Activated CD4-positive, alpha-beta T cell treated with anti-CD3 and anti-CD28 coated beads, Interleukin-2, Interleukin-6, amounts not matched to agents 100 ng/mL and 50 ng/mL, durations not matched to agents 16 hours and 8 hours (primary cell): ENCODE data around the gene ELMOD3.
"Not testable (repeated sequence)": the region's sequence is repeated elsewhere in the genome, so short reads cannot be mapped to it uniquely, and the experiment has no call there.

ENCODE experiments used
- DNase-seq: peaks from one replicate; pipeline ENCODE4 v3.0.0-alpha.2; 2020

Gene ELMOD3

GRCh38 chr2:85354286-85355072 lies at the start of gene ELMOD3, which contains the start of gene RETSAT:
Gene ELMOD3, plus strand, starts transcription at chr2:85354769. Its CDS starts 2,430 bp downstream, at chr2:85357199.
Gene RETSAT, minus strand, starts transcription at chr2:85354528. Its CDS starts 21 bp downstream, at chr2:85354507.
- peak; percentile 99 for DNase-seq

DNA sequence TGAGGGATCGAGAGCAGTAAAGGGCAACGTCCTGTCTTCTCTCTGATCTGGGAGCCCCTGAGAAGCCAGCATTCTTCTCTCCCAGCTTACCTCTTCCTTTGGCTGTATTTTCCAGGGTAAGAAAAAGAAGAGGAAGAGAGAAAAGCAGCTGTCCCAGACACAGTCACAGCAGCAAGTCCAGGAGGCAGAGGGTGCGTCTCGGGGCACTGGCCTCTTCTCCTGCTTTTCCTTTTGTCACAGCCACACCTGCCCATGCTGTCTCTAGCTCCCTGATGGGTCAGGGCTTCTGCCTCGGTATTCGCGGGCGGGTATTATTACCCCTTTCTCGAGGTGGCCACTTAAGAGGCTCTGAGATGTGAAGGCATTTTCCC lies 47.1 kb upstream of the ELMOD3 start:
- no peak for DNase-seq

DNA sequence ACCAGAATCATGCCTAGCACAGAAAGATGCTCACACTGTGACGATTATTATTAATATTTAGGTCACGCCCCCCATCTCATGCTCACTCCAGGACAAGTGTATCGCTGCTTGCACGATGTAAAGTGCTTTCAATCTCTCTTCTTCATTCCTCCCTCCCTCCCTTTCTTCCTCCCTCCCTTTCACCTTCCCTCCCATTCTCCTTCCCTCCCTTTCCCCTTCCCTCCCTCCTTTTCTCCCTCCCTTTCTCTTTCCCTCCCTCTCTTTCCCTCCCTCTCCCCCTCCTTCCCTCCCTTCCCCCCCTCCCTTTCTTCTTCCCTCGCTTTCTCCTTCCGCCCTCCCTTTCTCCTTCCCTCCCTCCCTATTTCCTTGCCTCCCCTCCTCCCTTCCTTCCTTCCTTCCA lies 46.4 kb upstream of the ELMOD3 start:
- DNase-seq, result no peak

DNA sequence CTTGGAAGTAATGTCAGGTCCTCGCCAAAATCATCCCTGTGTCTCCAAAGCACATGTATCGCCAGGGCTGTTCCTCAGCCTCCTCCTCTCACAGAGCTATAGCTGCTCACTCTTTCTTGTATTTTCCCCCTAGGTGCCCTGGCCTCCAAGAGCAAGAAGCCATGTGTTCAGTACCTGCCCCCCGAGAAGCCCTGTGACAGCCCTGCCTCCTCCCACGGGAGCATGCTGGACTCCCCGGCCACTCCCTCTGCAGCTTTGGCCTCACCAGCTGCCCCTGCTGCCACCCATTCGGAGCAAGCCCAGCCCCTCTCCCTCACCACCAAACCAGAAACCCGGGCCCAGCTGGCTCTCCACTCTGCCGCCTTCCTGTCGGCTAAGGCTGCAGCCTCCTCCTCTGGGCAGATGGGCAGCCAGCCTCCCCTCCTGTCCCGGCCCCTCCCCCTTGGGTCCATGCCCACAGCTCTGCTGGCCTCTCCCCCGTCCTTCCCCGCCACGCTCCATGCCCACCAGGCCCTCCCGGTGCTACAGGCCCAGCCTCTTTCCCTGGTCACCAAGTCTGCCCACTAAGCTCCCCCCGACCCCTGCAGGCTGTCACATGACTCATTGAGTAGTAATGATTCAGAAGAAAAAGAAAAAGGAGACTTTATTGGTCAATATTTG lies 45.5 kb upstream of the ELMOD3 start:
- no peak for DNase-seq

- DNase-seq, result no peak
Measured at GRCh38 chr2:85309699-85310321, 44.8 kb upstream of the ELMOD3 start.

DNA sequence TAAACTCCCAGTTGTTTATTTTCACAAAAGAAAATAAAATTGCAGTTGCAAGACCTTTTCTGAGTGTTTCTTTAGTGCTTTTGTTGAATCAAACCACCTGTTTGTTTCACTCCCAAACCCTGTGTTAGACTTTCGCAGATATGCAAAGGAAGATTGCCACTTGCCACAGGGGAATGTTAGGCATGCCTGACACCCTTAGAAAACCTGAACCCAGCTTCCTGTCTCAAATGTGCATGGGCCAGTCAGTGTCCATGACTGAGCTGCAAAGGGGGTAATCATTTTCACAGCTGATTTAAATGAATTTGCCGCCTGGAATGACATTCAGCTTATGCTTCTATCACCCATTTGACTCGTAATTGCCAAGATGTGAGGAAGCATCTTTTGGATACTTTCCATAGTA lies 44.2 kb upstream of the ELMOD3 start:
- DNase-seq, result no peak

GRCh38 chr2:85312404-85312803 lies 42.2 kb upstream of the ELMOD3 start:
- DNase-seq, result no peak

- DNase-seq, result no peak
Measured at GRCh38 chr2:85314884-85315242, 39.7 kb upstream of the ELMOD3 start.

DNA sequence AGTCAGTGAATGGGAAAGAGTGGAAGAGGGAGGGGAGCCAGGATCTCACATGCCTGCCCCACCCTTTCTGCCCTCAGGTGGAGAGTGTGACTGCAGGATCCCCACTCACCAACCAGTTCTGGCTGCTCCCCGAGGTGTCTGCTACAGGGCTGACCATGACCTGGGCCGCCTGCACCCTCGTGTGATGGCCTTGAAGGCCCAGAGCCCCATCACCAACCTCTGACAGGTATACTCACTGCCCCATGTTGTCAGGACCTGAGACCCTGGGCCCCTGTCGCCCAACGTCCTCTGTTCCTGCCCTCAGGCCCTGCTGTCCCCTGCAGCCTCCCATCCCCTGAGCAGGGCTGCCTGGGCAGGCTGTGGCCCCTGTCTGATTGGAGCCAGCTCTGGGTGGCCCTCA lies 38.6 kb upstream of the ELMOD3 start:
- DNase-seq, result not testable (repeated sequence)

GRCh38 chr2:85318222-85319074 lies 36.1 kb upstream of the ELMOD3 start:
- peak; percentile 48 for DNase-seq

GRCh38 chr2:85319796-85320195 lies 34.8 kb upstream of the ELMOD3 start:
- DNase-seq, result no peak

DNA sequence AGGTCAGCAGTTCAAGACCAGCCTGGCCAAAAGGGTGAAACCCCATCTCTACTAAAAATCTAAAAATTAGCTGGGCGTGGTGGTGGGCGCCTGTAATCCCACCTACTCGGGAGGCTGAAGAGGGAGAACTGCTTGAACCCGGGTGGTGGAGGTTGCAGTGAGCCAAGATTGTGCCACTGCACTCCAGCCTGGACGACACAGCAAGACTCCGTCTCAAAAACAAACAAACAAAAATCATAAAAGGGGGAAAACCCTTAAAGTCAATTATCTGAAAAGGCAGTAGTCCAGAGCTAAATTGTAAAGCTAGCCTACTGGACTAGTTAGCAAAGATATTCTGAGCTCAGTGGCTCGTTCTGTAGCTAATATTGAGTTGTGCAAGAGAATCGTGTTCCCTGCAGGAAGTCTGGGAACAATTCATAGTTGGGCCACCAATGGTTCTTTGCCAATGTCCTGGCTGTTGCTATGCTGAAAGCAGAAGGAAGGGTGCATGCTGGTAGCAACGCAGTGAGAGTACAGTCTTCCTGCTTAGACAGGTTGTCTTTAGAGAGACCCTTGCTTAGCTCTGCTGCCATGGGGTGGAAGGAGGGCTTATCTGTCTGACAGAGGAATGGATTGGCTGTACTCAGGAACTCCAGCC lies 31.1 kb upstream of the ELMOD3 start:
- no peak for DNase-seq

DNA sequence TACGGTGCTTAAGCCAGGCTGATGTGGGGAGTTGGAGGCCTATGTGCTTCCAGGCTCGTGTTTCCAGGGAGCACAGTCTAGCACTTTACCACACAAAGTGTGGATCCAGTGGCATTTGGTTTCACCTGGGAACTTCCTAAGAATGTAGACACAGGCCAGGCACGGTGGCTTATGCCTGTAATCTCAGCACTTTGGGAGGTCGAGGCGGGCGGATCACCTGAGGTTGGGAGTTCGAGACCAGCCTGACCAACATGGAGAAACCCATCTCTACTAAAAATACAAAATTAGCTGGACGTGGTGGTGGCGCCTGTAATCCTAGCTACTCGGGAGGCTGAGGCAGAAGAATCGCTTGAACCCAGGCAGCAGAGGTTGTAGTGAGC lies 30.6 kb upstream of the ELMOD3 start:
- DNase-seq, result not testable (repeated sequence)

DNA sequence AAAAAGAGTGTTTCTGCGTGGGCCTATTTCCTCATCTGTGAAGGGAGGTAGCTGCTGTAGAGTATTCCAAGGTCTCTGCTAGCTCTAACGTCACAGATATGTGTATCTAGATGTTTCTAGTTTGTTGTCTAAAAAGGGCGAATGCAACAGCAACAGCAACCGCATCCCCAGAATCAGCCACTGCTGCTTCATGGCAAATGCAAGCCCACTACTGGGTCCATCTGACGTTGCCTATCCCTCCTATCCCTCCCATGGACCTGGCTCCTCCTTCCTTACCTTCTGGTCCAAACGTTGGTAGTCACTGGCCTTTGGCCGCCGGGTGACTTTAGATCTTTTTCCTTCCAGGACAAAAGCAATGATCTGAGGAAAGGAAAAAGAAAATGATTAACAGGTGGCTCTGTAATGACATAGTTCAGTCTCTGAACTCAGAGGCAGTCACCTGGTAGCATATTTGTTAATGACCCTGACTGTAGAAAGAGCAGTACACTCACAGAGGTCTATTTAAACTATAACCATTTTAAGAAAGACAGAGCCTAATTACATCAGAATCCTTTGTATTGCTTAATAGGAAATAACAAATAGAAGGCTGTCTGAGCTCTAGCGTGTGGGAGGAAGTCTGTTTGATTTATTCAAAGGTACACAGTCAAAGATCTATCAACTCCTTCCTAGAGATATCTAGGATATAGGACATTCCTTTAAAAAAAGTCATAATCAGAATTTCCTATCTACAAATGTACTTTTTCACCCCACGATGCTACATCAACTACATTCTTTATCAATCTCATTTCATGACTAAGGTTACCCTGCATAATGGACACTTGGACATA lies 29.7 kb upstream of the ELMOD3 start:
- no peak for DNase-seq

- no peak for DNase-seq
Measured at GRCh38 chr2:85325466-85325811, 29.1 kb upstream of the ELMOD3 start.

DNA sequence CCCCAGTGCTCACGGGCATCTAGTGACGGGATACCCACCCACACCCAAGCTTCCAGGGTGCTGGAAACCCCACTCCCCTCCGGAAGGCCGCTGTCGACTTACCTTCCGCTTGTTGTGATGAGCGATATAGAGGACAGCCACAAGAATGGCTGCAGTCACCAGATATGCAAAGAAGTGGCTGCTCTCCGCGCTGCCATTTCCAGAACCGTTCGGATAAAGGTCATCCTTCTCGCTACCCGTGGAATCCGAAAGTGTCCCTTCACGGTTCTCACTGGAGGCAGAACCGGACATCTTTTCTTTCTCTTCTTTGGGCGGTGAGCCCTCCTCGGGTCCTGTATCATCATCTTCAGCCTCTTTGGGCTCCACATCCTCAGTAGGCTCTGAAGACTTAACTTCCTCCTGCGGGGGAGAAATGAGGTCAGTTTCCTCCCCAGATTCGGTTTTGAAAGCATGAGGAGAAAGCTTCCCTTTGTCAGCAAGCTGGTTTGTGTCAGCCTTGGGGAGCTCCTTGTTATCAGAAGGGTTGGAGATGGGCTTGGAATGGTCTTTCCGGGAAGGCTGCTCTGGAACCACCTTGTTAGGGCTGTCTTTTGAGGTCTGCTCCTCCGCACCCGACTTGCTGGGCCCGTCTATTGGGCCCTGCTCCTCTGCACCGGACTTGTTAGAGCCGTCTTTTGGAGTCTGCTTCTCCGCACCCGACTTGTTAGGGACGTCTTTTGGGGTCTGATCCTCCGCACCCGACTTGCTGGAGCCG lies 28.0 kb upstream of the ELMOD3 start:
- DNase-seq, result peak; percentile 83

- peak; percentile 69 for DNase-seq
Measured at GRCh38 chr2:85327160-85327821, 27.3 kb upstream of the ELMOD3 start.

GRCh38 chr2:85327822-85328617 lies 26.5 kb upstream of the ELMOD3 start, which contains the start of gene TGOLN2:
Gene TGOLN2, minus strand, starts transcription at chr2:85327989. Its CDS starts 27 bp downstream, at chr2:85327962.
- peak; percentile 95 for DNase-seq

GRCh38 chr2:85329181-85329651 lies 25.4 kb upstream of the ELMOD3 start:
- no peak for DNase-seq
